Lower lobe of right lung (tissue), 2 donors: ENCODE results near the gene CD34. TPM values are rescaled to one million over a fixed set of nuclear protein-coding genes. Genes with fewer than 3 reads are reported as not detected.

ENCODE experiments used
- ATAC-seq, 2 donors: fragments of 200-7000 bp; cut with Tn5 transposase; one replicate each; pipeline ENCODE4 v1.9.1; 2020 to 2022; ENCODE audit warnings: mild to moderate bottlenecking in 2 of 2, moderate library complexity in 2 of 2
- DNase-seq: peaks from one replicate; pipeline ENCODE4 v3.0.0-alpha.2; 2020
- H3K27ac ChIP-seq: fragments of 200-600 bp; one replicate; pipeline ENCODE4 v1.8.0; 2022
- H3K27me3 ChIP-seq: fragments of 200-600 bp; one replicate; pipeline ENCODE4 v1.8.0; 2022; ENCODE audit warnings: low read depth
- H3K36me3 ChIP-seq: fragments of 200-600 bp; one replicate; pipeline ENCODE4 v1.8.0; 2022; ENCODE audit warnings: mild to moderate bottlenecking
- H3K4me1 ChIP-seq: fragments of 200-600 bp; one replicate; pipeline ENCODE4 v1.8.0; 2022
- H3K4me3 ChIP-seq: fragments of 200-600 bp; one replicate; pipeline ENCODE4 v1.8.0; 2022; ENCODE audit warnings: mild to moderate bottlenecking
- H3K9me3 ChIP-seq: fragments of 200-600 bp; one replicate; pipeline ENCODE4 v1.8.0; 2022
- intact Hi-C: fragments of 100-400 bp; cut with DNase I; formaldehyde crosslinking; loops from one replicate; pipeline ENCODE4 v1.11.0; 2022
- total RNA-seq: library from RNA; stranded (reverse); fragmentation: NEBNext Ultra II Directional; extraction: Animal tissue kit (Norgen Biotek cat#: 25700); gene quantifications from one replicate; pipeline ENCODE4 v1.2.1, GENCODE V29; 2021
- TF ChIP-seq, protein P1 (sequence below): fragments of 200-600 bp; IDR thresholded peaks from one replicate; pipeline ENCODE4 v1.8.0; 2022; ENCODE audit warnings: antibody characterized with exemption, mild to moderate bottlenecking
- donor health status: DM: no; HTN: yes; CAD: no; lungs with severe emphysema.

CD34 gene
- total RNA-seq, 1 donor from 2014 or later, result 44.6 TPM

DNA sequence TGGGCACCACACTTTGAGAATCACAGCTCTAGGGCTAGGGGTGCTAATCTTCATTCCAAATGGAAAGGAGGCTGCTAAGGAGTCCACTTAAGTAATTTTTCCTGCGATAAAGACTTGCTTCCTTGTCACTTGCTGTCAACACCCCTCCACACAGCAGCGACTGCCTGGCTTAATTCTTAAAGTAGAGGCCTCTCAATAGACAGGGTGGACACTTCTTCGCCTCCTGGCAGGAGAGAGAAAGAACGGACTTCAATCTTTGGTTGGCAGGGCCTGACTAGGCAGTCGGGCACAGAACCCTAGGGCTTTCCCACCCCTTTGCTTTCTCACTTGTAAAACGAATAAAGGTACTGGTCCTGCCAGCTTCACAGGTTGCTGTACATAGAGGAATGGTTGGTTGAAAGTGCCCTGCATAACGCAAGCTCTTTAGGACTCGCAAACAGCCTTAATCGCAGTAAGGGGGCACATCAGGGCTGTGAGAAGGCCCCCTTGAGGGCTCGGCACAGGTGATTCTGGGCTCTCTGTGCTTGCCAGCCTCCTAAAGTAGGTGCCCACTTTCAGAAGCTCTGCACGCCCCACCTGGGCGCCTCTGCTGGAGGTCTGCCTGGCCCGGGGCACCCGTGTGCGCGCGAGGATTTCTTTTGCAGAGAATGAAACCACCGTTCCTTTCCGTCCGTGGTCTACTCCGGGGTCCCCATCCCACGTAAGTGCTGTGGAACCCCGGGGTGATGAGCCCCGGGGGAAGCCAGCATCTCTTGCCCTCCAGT lies 47.6 kb upstream of the CD34 start:
- H3K9me3 ChIP-seq, result no peaks in the 10 kb centered on the region
- DNase-seq, result no peak
- intact Hi-C loops, result no loop called here
- H3K27ac ChIP-seq, result peak overlapping the region; percentile 81
- no peaks in the 10 kb centered on the region for H3K36me3 ChIP-seq
- H3K27me3 ChIP-seq, result peaks cover 8% of the 10 kb centered on the region
- peak overlapping the region; percentile 56 for H3K4me3 ChIP-seq
- TF ChIP-seq, protein P1, sequence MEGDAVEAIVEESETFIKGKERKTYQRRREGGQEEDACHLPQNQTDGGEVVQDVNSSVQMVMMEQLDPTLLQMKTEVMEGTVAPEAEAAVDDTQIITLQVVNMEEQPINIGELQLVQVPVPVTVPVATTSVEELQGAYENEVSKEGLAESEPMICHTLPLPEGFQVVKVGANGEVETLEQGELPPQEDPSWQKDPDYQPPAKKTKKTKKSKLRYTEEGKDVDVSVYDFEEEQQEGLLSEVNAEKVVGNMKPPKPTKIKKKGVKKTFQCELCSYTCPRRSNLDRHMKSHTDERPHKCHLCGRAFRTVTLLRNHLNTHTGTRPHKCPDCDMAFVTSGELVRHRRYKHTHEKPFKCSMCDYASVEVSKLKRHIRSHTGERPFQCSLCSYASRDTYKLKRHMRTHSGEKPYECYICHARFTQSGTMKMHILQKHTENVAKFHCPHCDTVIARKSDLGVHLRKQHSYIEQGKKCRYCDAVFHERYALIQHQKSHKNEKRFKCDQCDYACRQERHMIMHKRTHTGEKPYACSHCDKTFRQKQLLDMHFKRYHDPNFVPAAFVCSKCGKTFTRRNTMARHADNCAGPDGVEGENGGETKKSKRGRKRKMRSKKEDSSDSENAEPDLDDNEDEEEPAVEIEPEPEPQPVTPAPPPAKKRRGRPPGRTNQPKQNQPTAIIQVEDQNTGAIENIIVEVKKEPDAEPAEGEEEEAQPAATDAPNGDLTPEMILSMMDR, result no peak
- ATAC-seq, result no peak
- H3K4me1 ChIP-seq, result peaks cover 31% of the 10 kb centered on the region

DNA sequence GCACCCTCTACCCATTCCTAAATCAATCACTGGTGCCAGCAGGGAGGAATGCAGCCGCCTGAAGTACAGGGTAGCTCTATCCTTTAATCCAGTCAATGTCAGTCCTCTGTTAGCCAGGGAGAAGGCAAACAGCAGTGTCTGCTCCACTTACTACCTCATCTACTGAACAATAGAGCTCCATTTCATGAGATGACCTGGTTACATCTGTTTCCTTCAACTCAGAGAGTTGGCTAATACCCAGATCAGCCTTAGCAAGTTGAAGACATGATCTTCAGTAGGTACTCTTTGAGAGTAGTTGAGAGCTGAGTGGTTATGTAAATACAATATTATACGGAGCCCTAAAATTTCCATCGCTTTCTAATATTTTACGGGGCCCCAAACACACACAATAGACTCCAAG lies 46.1 kb upstream of the CD34 start:
- Histone ChIP-seq H3K9me3 (no peaks in the 10 kb centered on the region), H3K36me3 (no peaks in the 10 kb centered on the region), H3K27ac (no peak overlapping the region), H3K4me3 (no peak overlapping the region), H3K4me1 (peaks cover 18% of the 10 kb centered on the region), H3K27me3 (peaks cover 8% of the 10 kb centered on the region)
- ATAC-seq (no peak), DNase-seq (no peak)
- TF ChIP-seq, protein P1, result no peak
- intact Hi-C loops, result no loop called here

DNA sequence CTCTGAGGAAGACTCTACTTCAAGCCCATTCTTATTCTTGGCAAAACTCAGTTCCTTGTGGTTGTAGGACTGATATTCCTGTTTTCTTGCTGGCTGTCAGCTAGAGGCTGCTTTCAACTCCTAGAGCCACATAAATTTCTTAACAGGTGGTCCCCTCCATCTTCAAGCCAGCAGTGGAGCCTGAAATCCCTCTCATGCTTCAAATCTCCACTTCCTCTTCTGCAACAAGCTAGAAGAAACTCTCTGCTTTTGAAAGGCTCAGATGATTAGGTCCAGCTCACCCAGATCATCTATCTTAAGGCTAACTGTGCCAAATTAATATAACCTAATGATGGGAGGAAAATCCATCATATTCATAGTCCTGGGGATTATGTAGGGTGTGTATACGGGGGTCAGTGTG lies 43.2 kb upstream of the CD34 start:
- intact Hi-C loops, result no loop called here
- ATAC-seq (no peak), DNase-seq (no peak)
- Histone ChIP-seq H3K9me3 (no peaks in the 10 kb centered on the region), H3K4me3 (no peak overlapping the region), H3K27ac (no peak overlapping the region), H3K4me1 (peaks cover 8% of the 10 kb centered on the region), H3K36me3 (no peaks in the 10 kb centered on the region), H3K27me3 (peaks cover 4% of the 10 kb centered on the region)
- TF ChIP-seq, protein P1, result no peak

DNA sequence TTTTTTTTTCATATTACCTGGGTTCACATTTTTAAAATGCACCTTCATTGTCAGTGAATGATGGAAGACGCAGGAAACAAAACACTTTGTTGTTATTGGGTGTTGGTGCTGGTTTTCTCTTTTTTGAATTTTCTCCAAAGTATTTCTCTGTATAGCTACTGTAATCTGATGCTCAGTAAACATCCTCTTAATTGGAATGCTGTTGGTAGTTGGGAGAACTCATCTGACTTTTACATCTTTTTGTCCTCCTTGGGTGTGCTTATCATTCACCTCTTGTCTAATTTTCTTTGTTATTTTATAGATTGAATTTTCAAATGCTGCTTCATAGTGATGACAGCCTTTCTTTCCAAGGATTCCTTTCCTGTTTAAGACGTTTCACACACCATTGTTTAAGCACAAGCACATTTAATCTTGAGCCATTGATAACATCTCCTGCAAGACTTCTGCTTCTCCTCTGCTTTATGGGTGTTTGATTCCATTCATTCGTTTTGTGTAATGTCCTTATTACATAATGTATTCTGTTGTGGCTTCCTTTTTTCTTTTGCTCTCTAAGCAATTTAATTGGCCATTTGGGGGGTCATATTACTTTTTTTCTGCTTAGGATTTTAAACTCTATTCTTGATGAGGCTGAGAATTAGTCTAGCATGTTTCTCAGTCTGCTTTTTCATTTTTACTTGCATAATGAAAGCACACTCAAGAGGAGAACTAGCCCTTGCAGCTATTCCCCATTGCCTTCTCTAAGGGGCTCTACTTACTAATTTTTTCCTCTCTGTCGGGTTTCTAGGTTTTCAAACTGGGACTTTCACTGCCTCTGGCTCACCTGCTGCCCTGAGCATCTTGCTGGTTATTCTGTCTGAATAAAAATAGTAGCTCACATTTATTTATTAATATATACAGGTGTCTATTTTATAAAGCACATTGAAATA lies 42.0 kb upstream of the CD34 start:
- intact Hi-C loops, result no loop called here
- Histone ChIP-seq H3K9me3 (no peaks in the 10 kb centered on the region), H3K27me3 (no peaks in the 10 kb centered on the region), H3K36me3 (no peaks in the 10 kb centered on the region), H3K27ac (no peak overlapping the region), H3K4me3 (no peak overlapping the region), H3K4me1 (no peaks in the 10 kb centered on the region)
- no peak for ATAC-seq
- no peak for DNase-seq
- TF ChIP-seq, protein P1, result no peak

DNA sequence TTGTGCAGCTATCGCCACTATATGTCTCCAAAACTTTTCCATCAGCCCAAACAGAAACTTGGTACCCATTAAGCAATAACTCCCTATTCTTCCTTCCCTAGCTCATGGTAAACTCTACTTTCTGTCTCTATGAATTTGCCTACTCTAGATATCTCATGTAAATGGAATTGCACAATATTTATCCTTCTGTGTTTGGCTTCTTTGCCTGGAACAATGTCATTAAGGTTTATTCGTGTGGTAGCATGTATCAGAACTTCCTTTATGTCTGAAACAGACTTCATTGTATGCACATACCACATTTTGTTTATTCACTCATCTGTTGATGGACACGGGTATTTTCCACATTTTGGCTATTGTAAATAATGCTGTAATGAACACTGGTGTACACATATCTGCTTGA lies 40.7 kb upstream of the CD34 start:
- no peak for ATAC-seq
- no peak overlapping the region for H3K4me3 ChIP-seq
- H3K27me3 ChIP-seq, result no peaks in the 10 kb centered on the region
- H3K36me3 ChIP-seq, result no peaks in the 10 kb centered on the region
- no peaks in the 10 kb centered on the region for H3K9me3 ChIP-seq
- intact Hi-C loops, result no loop called here
- TF ChIP-seq, protein P1, result no peak
- no peak for DNase-seq
- H3K27ac ChIP-seq, result no peak overlapping the region
- no peaks in the 10 kb centered on the region for H3K4me1 ChIP-seq
